GM18858 (cell line): ENCODE measurements around the gene SOX5.
"Not testable (repeated sequence)": the region's sequence is repeated elsewhere in the genome, so short reads cannot be mapped to it uniquely, and the experiment has no call there.

Source experiments
- ATAC-seq: cut with Tn5 transposase; IDR thresholded peaks from one replicate; pipeline ENCODE4 v1.9.1; 2021; ENCODE audit not compliant: unreplicated experiment

SOX5 gene

GRCh38 chr12:23555180-23555824 is 394.2 kb downstream of the SOX5 start:
- ATAC-seq: no peak

GRCh38 chr12:23552417-23552816 is 397.1 kb downstream of the SOX5 start:
- no peak for ATAC-seq

- no peak for ATAC-seq
Observed at GRCh38 chr12:23550753-23551152, 398.7 kb downstream of the SOX5 start.

GRCh38 chr12:23548742-23549141 is 400.7 kb downstream of the SOX5 start:
- ATAC-seq: no peak

- ATAC-seq: no peak
Observed at GRCh38 chr12:23546756-23547155, 402.7 kb downstream of the SOX5 start.

GRCh38 chr12:23543767-23544166 is 405.7 kb downstream of the SOX5 start:
- no peak for ATAC-seq

- no peak for ATAC-seq
Observed at GRCh38 chr12:23542187-23542586, 407.3 kb downstream of the SOX5 start.

GRCh38 chr12:23540572-23540971 is 408.9 kb downstream of the SOX5 start:
- ATAC-seq: no peak

GRCh38 chr12:23536293-23536692 is 413.2 kb downstream of the SOX5 start:
- ATAC-seq: peak; percentile 94

- no peak for ATAC-seq
Observed at GRCh38 chr12:23535441-23535840, 414.0 kb downstream of the SOX5 start.

GRCh38 chr12:23534196-23534595 is 415.3 kb downstream of the SOX5 start:
- no peak for ATAC-seq

GRCh38 chr12:23533699-23534098 is 415.8 kb downstream of the SOX5 start:
- ATAC-seq: no peak

GRCh38 chr12:23533265-23533664 is 416.2 kb downstream of the SOX5 start:
- ATAC-seq: no peak

- no peak for ATAC-seq
Observed at GRCh38 chr12:23528316-23528715, 421.2 kb downstream of the SOX5 start.

- ATAC-seq: no peak
Observed at GRCh38 chr12:23525450-23526072, 423.9 kb downstream of the SOX5 start.

GRCh38 chr12:23523339-23523738 is 426.1 kb downstream of the SOX5 start:
- no peak for ATAC-seq

GRCh38 chr12:23519444-23519843 is 430.0 kb downstream of the SOX5 start:
- ATAC-seq: not testable (repeated sequence)

GRCh38 chr12:23515785-23516184 is 433.7 kb downstream of the SOX5 start:
- not testable (repeated sequence) for ATAC-seq

GRCh38 chr12:23510484-23510883 is 439.0 kb downstream of the SOX5 start:
- ATAC-seq: no peak

GRCh38 chr12:23509832-23510231 is 439.6 kb downstream of the SOX5 start:
- not testable (repeated sequence) for ATAC-seq

- not testable (repeated sequence) for ATAC-seq
Observed at GRCh38 chr12:23507785-23508184, 441.7 kb downstream of the SOX5 start.

GRCh38 chr12:23505736-23506135 is 443.7 kb downstream of the SOX5 start:
- ATAC-seq: not testable (repeated sequence)
